Posterior cingulate gyrus (tissue), 11 donors: ENCODE data around the gene UBA5.

Source experiments
- DNase-seq, 10 donors: peaks; one replicate each; pipeline versions ENCODE4 v3.0.0 to v3.0.0-alpha.2; 2020 to 2021; ENCODE audit warnings: mixed read lengths in 3 of 10
- intact Hi-C: fragments of 100-400 bp; cut with DNase I; formaldehyde crosslinking; loops from one replicate; pipeline ENCODE4 v1.15.1; 2023

Gene UBA5

GRCh38 chr3:132652640-132653270 lies 7.4 kb upstream of the UBA5 start:
- no peak for DNase-seq
- intact Hi-C loops, result no loop called here

- DNase-seq, result no peak
- intact Hi-C loops, result no loop called here
Measured at GRCh38 chr3:132654190-132654589, 5.9 kb upstream of the UBA5 start.

GRCh38 chr3:132654721-132655120 lies 5.4 kb upstream of the UBA5 start:
- no peak for DNase-seq

GRCh38 chr3:132655471-132655870 lies 4.7 kb upstream of the UBA5 start:
- intact Hi-C loops, result no loop called here
- no peak for DNase-seq

More at GRCh38 chr3:132654721-132655120, 5.4 kb upstream of the UBA5 start:
- intact Hi-C loops, result no loop called here

- intact Hi-C loops, result no loop called here
- DNase-seq, result no peak
Measured at GRCh38 chr3:132657869-132658747, 2.0 kb upstream of the UBA5 start.

GRCh38 chr3:132659000-132659364 lies 1.1 kb upstream of the UBA5 start:
- intact Hi-C loops, result no loop called here
- DNase-seq, result no peak

GRCh38 chr3:132659365-132660051 lies 621 bp upstream of the UBA5 start, which contains the start of gene ACAD11:
Gene ACAD11, minus strand, starts transcription at chr3:132659809. Its CDS starts 58 bp downstream, at chr3:132659751.
- peak; percentile 51 to 95 (median 66) for DNase-seq
- intact Hi-C loops, result loop anchor here (2.0 kb wide), 1 partner anchor 63 kb away; the partner anchor contains the start of gene NPHP3

- DNase-seq, result no peak
Measured at GRCh38 chr3:132660811-132661070, 612 bp downstream of the UBA5 start.

GRCh38 chr3:132661101-132661500 lies 972 bp downstream of the UBA5 start:
- intact Hi-C loops, result loop anchor here (2.0 kb wide), 1 partner anchor 62 kb away; the partner anchor contains the start of gene NPHP3
- no peak for DNase-seq

More at GRCh38 chr3:132660811-132661070, 612 bp downstream of the UBA5 start:
- intact Hi-C loops, result loop anchor here (2.0 kb wide), 1 partner anchor 62 kb away; the partner anchor contains the start of gene NPHP3

- no peak for DNase-seq
- intact Hi-C loops, result no loop called here
Measured at GRCh38 chr3:132662212-132662611, 2.1 kb downstream of the UBA5 start.

- no peak for DNase-seq
- intact Hi-C loops, result no loop called here
Measured at GRCh38 chr3:132665230-132665745, 5.2 kb downstream of the UBA5 start.

GRCh38 chr3:132669256-132669777 lies 9.2 kb downstream of the UBA5 start:
- intact Hi-C loops, result no loop called here
- DNase-seq, result peak in 3 of 10 donors; percentile 61 to 77 (median 76)

GRCh38 chr3:132675408-132675807 lies 15.3 kb downstream of the UBA5 start:
- DNase-seq, result no peak
- intact Hi-C loops, result no loop called here

- no peak for DNase-seq
Measured at GRCh38 chr3:132679911-132680310, 19.8 kb downstream of the UBA5 start.

GRCh38 chr3:132681421-132681820 lies 21.3 kb downstream of the UBA5 start:
- no peak for DNase-seq
- intact Hi-C loops, result no loop called here

More at GRCh38 chr3:132679911-132680310, 19.8 kb downstream of the UBA5 start:
- intact Hi-C loops, result no loop called here

- intact Hi-C loops, result no loop called here
- no peak for DNase-seq
Measured at GRCh38 chr3:132682201-132682600, 22.1 kb downstream of the UBA5 start.

- intact Hi-C loops, result no loop called here
Measured at GRCh38 chr3:132690040-132690439, 29.9 kb downstream of the UBA5 start.

GRCh38 chr3:132694991-132695390 lies 34.9 kb downstream of the UBA5 start:
- intact Hi-C loops, result no loop called here
- no peak for DNase-seq

More at GRCh38 chr3:132690040-132690439, 29.9 kb downstream of the UBA5 start:
- no peak for DNase-seq

GRCh38 chr3:132695422-132695821 lies 35.3 kb downstream of the UBA5 start:
- DNase-seq, result no peak
- intact Hi-C loops, result no loop called here

- intact Hi-C loops, result no loop called here
- DNase-seq, result no peak
Measured at GRCh38 chr3:132703733-132704132, 43.6 kb downstream of the UBA5 start.

GRCh38 chr3:132709761-132710160 lies 49.6 kb downstream of the UBA5 start:
- DNase-seq, result no peak
- intact Hi-C loops, result no loop called here
